HEK293T (cell line): ENCODE results near the gene VPS33A.

Source experiments
- BHLHE40 ChIP-seq: fragments of 450-650 bp; IDR thresholded peaks from 2 replicates; pipeline ENCODE4 v1.6.1; 2016; ENCODE audit warnings: mild to moderate bottlenecking, moderate library complexity, borderline replicate concordance
- CTBP1 ChIP-seq: fragments of 450-650 bp; IDR thresholded peaks from 2 replicates; pipeline ENCODE4 v1.6.1; 2016; ENCODE audit warnings: borderline replicate concordance
- HDGF ChIP-seq: fragments of 450-650 bp; IDR thresholded peaks from 2 replicates; pipeline ENCODE4 v1.6.1; 2017; ENCODE audit warnings: antibody characterized with exemption, borderline replicate concordance
- L3MBTL2 ChIP-seq: fragments of 450-650 bp; conservative IDR thresholded peaks from 2 replicates; pipeline ENCODE4 v1.6.1; 2016; ENCODE audit warnings: mild to moderate bottlenecking
- NFRKB ChIP-seq: fragments of 450-650 bp; IDR thresholded peaks from 2 replicates; pipeline ENCODE4 v1.6.1; 2016; ENCODE audit warnings: mild to moderate bottlenecking, moderate library complexity

DNA sequence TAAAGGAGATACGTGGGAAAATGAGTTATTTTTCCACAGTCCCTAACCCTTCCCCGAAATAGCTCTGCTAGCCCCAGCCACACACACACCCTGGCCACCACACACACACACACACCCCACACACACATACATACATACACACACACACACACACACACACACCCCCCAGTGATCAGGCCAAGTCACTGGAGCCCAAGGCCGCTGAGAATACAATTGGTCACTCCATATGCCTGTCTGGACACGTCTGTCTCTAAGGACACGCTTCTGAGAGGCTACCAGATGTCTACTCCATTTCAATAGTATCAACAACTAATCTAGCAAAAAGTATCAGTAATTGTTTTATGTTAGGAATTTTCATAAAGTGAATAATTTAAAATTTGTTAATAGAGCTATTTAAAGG lies 27.4 kb downstream of the VPS33A start:
- TF ChIP-seq CTBP1 (no peak), L3MBTL2 (no peak), NFRKB (no peak), BHLHE40 (no peak), HDGF (no peak)
